ENCODE data around the gene ASPM.

The ASPM gene

DNA sequence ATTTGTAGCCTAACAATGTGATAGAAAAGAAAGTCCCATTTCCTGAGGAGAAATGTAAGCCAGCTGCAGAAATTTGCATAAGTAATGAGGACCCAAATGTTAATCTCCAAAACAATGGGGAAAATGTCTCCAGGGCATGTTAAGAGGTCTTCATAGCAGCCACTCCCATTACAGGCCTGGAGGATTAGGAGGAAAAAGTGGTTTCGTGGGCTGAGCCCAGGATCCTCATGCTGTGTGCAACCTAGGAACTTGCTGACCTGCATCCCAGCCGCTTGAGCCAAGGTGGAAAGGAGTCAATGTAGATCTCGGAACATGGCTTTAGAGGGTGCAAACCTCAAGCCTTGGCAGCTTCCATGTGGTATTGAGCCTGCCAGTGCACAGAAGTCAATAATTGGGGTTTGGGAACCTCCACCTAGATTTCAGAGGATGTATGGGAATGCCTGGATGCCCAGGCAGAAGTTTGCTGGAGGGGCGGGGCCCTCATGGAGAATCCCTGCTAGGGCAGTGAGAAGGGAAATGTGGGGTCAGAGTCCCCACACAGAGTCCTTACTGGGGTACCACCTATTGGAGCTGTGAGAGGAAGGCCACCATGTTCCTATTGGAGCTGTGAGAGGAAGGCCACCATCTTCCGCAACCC lies 65.2 kb downstream of the ASPM start:
- TF ChIP-seq, protein P1, sequence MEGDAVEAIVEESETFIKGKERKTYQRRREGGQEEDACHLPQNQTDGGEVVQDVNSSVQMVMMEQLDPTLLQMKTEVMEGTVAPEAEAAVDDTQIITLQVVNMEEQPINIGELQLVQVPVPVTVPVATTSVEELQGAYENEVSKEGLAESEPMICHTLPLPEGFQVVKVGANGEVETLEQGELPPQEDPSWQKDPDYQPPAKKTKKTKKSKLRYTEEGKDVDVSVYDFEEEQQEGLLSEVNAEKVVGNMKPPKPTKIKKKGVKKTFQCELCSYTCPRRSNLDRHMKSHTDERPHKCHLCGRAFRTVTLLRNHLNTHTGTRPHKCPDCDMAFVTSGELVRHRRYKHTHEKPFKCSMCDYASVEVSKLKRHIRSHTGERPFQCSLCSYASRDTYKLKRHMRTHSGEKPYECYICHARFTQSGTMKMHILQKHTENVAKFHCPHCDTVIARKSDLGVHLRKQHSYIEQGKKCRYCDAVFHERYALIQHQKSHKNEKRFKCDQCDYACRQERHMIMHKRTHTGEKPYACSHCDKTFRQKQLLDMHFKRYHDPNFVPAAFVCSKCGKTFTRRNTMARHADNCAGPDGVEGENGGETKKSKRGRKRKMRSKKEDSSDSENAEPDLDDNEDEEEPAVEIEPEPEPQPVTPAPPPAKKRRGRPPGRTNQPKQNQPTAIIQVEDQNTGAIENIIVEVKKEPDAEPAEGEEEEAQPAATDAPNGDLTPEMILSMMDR (IDR thresholded peaks at IDR 0.05; ENCODE audit: low read depth, low read length) = no peak
- DNase-seq (ENCODE audit: extremely low read depth, low read depth) = no peak

DNA sequence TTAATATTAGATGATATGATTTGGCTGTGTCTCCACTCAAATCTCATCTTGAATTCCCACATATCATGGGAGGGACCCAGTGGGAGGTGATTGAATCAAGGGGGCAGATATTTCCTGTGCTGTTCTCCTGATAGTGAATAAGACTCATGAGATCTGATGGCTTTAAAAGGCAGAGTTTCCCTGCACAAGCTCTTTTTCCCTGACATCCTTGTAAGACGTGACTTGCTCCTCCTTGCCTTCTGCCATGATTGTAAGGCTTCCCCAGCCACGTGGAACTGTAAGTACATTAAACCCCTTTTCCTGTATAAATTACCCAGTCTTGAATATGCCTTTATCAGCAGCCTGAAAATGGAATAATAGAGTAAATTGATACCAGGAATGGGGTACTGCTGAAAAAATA lies 66.1 kb downstream of the ASPM start:
- DNase-seq (ENCODE audit: extremely low read depth, low read depth) = no peak

DNA sequence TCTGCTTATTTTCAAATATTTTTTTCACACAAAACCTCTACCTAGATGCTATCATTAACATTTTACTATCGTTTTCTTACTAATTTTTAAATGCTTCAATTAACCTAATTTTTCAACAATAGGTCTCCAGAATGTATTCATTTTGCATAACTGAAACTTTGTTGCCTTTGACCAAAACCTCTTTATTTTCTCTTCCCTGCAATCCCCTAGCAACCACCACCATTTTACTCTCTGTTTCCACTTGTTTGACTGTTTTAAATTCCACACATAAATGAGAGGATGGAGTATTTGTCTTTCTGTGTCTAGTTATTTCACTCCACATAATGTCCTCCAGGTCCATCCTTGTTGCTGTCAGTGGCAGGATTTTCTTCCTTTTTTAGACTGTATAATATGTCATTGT lies 69.9 kb downstream of the ASPM start:
- DNase-seq (ENCODE audit: extremely low read depth, low read depth) = no peak
- TF ChIP-seq, protein P1 (IDR thresholded peaks at IDR 0.05; ENCODE audit: low read depth, low read length) = no peak

More for the DNA sequence above, 66.1 kb downstream of the ASPM start:
- TF ChIP-seq, protein P1 (IDR thresholded peaks at IDR 0.05; ENCODE audit: low read depth, low read length) = no peak

DNA sequence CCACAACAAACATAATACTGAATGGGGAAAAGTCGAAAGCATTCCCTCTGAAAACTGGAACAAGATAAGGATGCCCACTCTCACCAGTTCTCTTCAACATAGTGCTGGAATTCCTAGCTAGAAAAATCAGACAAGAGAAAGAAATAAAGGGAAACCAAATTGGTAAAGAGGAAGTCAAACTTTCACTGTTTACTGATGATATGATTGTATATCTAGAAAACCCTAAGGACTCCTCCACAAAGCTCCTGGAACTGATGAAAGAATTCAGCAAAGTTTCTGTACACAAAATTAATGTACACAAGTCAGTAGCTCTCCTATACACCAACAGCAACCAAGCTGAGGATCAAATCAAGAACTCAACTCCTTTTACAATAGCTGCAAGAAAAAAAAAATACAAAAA lies 72.5 kb downstream of the ASPM start:
- DNase-seq (ENCODE audit: extremely low read depth, low read depth) = no peak
- TF ChIP-seq, protein P1 (IDR thresholded peaks at IDR 0.05; ENCODE audit: low read depth, low read length) = no peak

DNA sequence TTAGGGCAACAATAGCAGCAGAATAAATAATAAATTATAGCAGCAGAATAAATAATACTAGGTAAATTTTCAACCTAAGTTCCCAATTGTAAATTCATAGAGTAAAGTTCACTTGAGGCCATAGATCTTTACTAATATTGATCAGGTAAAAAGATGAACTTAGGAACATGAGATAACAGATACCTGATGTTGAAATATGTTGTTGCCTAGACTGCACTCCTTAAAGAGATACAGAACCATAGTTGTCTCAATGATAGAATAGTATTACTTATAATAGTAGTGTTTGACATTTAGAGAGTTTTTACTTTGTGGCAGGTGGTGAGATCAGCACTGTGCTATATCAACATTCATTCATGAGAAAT lies 79.0 kb downstream of the ASPM start:
- no peak for DNase-seq (ENCODE audit: extremely low read depth, low read depth)
- TF ChIP-seq, protein P1 (IDR thresholded peaks at IDR 0.05; ENCODE audit: low read depth, low read length) = no peak

DNA sequence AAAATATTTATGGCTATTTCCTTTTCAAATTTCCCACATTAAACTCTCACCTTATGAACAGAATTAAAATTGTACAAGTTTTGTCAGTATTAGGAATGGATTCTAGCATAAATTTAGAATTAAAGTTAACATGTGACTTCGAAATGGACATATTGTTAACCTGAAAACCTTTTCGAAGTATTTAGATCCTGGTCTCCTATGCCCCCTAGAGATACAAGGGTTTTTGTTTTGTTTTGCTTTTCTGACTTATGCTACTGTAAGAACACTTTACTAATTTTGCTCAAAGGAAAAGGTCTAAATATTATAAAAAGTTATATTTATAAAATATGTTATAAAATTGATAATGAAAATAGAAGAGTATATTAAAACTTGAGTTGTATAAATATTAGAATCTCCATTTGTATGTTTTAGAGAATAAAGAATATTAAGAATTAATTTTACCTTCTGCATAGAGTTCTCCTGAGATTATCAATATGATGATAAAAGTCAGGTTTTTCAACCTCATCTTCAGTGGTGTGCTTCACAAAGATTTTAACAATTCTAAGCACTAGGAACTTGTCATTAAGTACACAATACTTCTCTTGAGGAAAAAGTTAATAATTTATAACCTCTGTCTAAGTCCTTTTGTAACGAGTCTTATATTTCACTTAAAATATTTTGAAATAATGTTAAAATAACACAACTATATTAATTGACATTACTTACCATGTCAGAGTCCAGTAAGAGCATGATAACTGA lies 79.6 kb downstream of the ASPM start, which contains the start of gene F13B:
Gene F13B, minus strand, starts transcription at position 542 of the 738 bp plus-strand sequence. Its CDS starts 37 bp downstream, at position 505.
- TF ChIP-seq, protein P1 (IDR thresholded peaks at IDR 0.05; ENCODE audit: low read depth, low read length) = no peak
- no peak for DNase-seq (ENCODE audit: extremely low read depth, low read depth)

DNA sequence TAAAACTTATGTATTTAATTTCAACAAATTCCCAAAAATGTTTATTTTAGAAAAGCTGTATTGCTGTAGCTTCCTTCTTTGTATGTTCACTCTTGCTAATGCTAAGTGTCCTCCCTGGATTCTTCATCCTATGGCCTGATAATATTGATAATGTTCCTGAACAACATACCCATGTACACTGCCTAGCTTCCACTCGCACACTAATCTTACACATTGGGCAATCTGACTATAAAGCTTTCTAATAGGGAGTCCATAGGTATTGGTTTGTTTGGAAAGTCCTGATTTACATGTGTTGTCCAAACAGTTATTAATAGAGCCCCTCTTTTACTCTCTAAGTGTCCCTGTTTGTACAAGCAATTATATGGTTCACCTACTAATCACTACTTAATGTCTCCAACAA lies 80.2 kb downstream of the ASPM start:
- DNase-seq (ENCODE audit: extremely low read depth, low read depth) = no peak
- TF ChIP-seq, protein P1 (IDR thresholded peaks at IDR 0.05; ENCODE audit: low read depth, low read length) = no peak
